Sciatic nerve (tissue), 2 donors: ENCODE measurements around the gene PHOSPHO1. TPM values are rescaled to one million over a fixed set of nuclear protein-coding genes. Genes with fewer than 3 reads are reported as not detected.

Source experiments
- ATAC-seq: fragments of 200-7000 bp; cut with Tn5 transposase; one replicate; pipeline ENCODE4 v1.9.1; 2020; ENCODE audit warnings: mild to moderate bottlenecking, moderate library complexity
- DNase-seq: peaks from one replicate; pipeline ENCODE4 v3.0.0-alpha.2; 2020; ENCODE audit warnings: low spot score
- intact Hi-C: fragments of 100-400 bp; cut with DNase I; formaldehyde crosslinking; loops from one replicate; pipeline ENCODE4 v1.14.2; 2022
- total RNA-seq: library from RNA; stranded (reverse); fragmentation: NEBNext Ultra II Directional; extraction: Animal tissue kit (Norgen Biotek cat#: 25700); gene quantifications from one replicate; pipeline ENCODE4 v1.2.1, GENCODE V29; 2021
- donor health status: DM: no; HTN: no; CAD: no.
- donor health status: DM: no; HTN: no; CAD: no.

PHOSPHO1 gene
- total RNA-seq, 1 donor from 2014 or later, result 6.2 TPM

- DNase-seq, result no peak
- peak; percentile 34 for ATAC-seq
- intact Hi-C loops, result no loop called here
Measured at GRCh38 chr17:49249292-49249794, 18.8 kb upstream of the PHOSPHO1 start.

DNA sequence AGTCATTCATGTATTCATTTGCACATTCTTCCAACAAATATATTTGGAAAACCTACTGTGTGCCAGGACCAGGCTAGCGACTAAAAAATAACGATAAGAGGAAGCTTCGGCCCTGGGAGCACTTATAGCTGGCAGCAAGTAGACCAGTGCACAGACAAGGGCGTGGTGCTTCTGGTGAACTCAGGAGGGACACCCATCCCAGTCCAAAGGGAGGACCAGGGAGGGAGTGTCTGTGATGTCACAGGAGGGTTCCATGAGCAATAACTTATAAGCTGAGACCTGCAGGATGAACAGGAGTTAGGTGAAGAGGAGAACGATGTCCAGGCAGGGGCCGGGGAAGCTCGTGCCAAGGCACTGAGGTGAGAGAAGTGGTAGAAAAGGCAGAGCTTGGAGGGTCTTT lies 17.4 kb upstream of the PHOSPHO1 start:
- intact Hi-C loops, result no loop called here
- ATAC-seq (no peak), DNase-seq (no peak)

DNA sequence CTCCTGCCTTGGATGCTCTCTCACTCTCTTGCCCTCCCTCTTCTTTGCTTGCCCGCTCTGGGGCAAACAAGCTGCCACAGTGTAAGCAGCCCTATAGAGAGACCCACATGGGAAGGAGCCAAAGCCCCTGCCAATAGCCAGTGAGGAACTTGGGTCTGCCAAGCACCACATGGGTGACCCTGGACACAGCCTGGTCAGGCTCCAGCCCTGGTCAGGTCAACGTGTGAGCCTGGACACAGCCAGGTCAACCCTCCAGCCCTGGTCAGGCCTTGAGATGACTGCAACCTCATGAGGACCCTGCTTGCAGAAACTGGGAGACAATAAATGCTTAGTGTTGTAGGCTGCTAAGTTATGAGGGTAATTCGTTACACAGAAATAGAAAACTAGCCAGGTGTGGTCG lies 14.3 kb upstream of the PHOSPHO1 start:
- intact Hi-C loops, result no loop called here

DNA sequence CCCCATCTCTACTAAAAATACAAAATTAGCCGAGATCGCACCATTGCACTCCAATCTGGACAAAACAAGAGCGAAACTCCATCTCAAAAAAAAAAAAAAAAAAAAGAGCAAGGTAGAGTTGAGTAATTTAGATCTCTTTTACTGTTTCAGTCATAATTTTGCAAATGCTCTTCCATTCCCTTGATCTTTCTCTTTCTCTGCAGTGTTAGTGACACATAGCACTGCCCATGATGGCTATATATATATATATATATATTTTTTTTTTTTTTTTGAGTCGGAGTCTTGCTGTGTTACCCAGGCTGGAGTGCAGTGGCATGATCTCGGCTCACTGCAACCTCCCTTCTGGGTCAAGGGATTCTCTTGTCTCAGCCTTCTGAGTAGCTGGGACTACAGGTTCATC lies 12.2 kb upstream of the PHOSPHO1 start:
- DNase-seq, result no peak
- no peak for ATAC-seq
- intact Hi-C loops, result no loop called here

More for the DNA sequence above, 14.3 kb upstream of the PHOSPHO1 start:
- DNase-seq (no peak), ATAC-seq (no peak)

DNA sequence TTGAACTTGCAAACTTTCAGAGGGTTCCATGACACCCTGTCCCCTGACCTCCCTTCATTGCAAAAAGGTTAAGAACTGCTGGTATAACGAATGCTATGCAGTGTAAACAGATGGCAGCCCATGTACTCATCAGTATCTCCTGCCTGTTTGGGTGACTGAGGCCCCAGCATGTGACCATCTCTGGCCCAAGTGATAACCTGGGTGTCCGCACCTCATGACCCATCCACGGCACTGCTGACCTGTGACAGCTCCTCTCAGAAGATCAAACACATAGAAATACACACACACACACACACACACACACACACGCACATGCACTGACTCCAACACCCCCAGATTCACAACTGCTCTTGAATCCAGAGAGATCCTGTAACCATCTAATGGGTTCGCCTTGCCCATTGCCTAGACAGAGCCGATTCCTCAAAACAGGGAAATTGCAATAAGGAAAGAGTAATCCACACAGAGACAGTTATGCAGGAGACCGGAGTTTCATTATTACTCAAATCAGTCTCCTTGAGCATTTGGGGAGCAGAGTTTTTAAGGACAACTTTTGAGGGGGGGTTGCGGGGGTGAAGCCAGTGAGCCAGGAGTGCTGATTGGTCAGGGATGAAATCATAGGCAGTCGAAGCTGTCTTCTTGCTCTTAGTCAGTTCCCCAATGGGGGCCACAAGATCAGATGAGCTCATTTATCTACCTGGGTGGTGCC lies 11.3 kb upstream of the PHOSPHO1 start:
- no peak for ATAC-seq

GRCh38 chr17:49241040-49241439 lies 10.5 kb upstream of the PHOSPHO1 start:
- DNase-seq (no peak), ATAC-seq (no peak)
- intact Hi-C loops, result no loop called here

More for the DNA sequence above, 11.3 kb upstream of the PHOSPHO1 start:
- no peak for DNase-seq
- intact Hi-C loops, result no loop called here

GRCh38 chr17:49240619-49241018 lies 10.0 kb upstream of the PHOSPHO1 start:
- DNase-seq (no peak), ATAC-seq (no peak)
- intact Hi-C loops, result no loop called here

GRCh38 chr17:49239963-49240362 lies 9.4 kb upstream of the PHOSPHO1 start:
- no peak for ATAC-seq
- no peak for DNase-seq
- intact Hi-C loops, result no loop called here

- ATAC-seq, result no peak
- intact Hi-C loops, result no loop called here
Measured at GRCh38 chr17:49235896-49236295, 5.3 kb upstream of the PHOSPHO1 start.

DNA sequence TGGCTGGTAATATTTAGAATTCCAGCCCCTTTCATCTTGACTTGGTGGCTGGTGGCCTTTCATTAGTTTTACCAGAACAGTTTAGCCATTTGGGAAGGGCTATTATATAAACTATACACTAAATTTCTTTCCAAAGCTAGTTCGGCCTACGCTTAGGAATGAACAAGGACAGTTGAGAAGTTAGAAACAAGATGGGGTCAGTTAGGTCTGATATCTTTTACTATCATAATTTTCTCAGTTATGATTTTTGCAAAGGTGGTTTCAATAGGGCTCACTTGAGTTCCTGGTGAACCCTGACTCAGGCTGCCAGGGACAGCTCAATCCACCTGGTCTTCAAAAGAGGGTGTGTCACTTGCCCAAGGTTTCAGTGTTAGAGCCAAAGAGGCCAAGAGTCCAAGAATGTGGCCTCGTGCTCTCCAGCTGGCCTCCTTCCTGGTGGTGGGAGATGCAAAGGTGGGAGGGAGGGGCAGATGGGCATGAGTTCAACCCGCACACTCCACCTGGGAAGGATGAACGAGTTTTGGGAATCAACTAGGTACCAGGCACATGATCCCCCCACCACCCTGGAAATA lies 4.0 kb upstream of the PHOSPHO1 start:
- DNase-seq (no peak), ATAC-seq (no peak)
- intact Hi-C loops, result no loop called here

More at GRCh38 chr17:49235896-49236295, 5.3 kb upstream of the PHOSPHO1 start:
- no peak for DNase-seq

DNA sequence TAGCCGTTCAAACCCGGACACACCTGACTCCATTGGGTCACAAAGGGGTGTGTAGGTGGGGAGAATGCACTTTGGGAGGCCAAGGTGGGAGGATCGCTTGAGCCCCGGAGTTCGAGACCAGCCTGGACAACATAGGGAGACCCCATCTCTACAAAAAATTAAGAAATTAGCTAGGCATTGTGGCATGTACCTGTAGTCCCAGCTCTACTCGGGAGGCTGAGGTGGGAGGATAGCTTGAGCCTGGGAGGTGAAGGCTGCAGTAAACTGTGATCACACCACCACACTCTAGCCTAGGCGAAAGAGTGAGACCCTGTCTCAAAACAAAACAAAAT lies 942 bp upstream of the PHOSPHO1 start:
- ATAC-seq, result no peak
- intact Hi-C loops, result no loop called here
- DNase-seq, result no peak

GRCh38 chr17:49229805-49230600 lies 584 bp downstream of the PHOSPHO1 start:
- ATAC-seq (no peak), DNase-seq (no peak)
- intact Hi-C loops, result loop anchor here (10.0 kb wide), 1 partner anchor 55 kb away; no protein-coding TSS in a partner anchor

GRCh38 chr17:49229076-49229804 lies 1.3 kb downstream of the PHOSPHO1 start:
- intact Hi-C loops, result loop anchor here (10.0 kb wide), 1 partner anchor 56 kb away; no protein-coding TSS in a partner anchor
- DNase-seq (no peak), ATAC-seq (no peak)

GRCh38 chr17:49227436-49228261 lies 2.9 kb downstream of the PHOSPHO1 start:
- ATAC-seq (peak; percentile 47), DNase-seq (peak; percentile 85)
- intact Hi-C loops, result loop anchor here (10.0 kb wide), 1 partner anchor 57 kb away; no protein-coding TSS in a partner anchor

- intact Hi-C loops, result loop anchor here (10.0 kb wide), 1 partner anchor 58 kb away; no protein-coding TSS in a partner anchor
- no peak for DNase-seq
- ATAC-seq, result no peak
Measured at GRCh38 chr17:49226771-49227435, 3.7 kb downstream of the PHOSPHO1 start.

DNA sequence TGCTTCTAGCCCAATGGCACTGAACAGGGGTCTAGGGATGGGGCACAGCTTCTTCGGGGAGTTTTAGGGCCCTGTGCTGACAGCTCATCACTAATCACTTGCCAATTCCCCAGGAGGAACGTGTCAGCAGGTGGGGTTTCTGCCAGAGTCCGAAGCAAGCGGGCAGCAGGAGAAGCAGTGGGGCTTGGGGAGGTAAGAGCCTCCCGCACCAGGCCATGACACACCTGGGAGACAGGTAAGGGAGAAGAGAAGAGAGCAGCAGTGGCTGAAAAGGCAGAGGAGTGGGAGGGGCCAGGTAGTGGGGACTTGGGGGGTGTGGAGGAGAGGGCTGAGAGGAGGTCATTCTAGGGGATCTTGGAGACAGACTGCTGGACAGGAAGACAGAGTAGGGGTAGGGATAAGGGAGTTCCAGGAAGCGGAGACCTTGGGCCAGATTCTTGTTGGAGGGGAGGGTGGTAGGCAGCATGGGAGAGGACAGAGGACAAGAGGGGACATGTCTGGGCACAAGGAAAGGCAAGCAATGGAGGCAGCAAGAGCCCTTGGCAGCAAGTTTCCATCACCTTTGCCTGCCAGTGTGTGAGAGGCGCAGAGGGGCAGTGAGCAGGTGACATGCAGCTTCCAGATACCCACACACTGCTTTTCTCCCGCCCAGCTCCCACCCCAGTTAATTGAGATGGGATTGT lies 4.9 kb downstream of the PHOSPHO1 start:
- DNase-seq, result no peak
- ATAC-seq, result no peak
- intact Hi-C loops, result loop anchor here (10.0 kb wide), 1 partner anchor 59 kb away; no protein-coding TSS in a partner anchor

DNA sequence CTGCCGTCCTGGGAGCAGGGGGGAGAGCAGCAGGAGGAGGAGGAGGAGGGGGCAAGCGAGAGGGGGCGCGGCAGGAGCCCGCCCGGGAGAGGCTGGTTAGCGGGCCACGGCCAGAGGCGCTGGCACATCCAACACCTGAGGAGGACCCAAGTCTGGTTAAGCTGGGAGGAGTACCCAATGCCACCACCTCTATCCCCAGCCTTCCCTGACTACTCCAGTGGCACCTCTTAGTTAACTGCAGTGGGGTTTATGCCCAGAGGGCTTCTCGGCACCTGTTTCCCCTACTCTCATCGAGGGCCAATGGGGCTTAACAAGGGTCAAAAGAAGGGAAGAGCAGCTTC lies 5.6 kb downstream of the PHOSPHO1 start:
- ATAC-seq (no peak), DNase-seq (no peak)
- intact Hi-C loops, result loop anchor here (10.0 kb wide), 1 partner anchor 60 kb away; no protein-coding TSS in a partner anchor
